Renal cortical epithelial cell (primary cell): ENCODE results near the gene TBCD. TPM values are rescaled to one million over a fixed set of nuclear protein-coding genes. Genes with fewer than 3 reads are reported as not detected.

Experiments
- DNase-seq: peaks from one replicate; pipeline ENCODE4 v3.0.0-alpha.2; 2011; ENCODE audit warnings: low read depth
- total RNA-seq: library from RNA; depleted of rRNA; stranded (reverse); fragments of >200 nt; gene quantifications from 2 replicates; pipeline ENCODE4 v1.2.3, GENCODE V29; 2014

The TBCD gene
- total RNA-seq, 1 donor from 2014 or later: 38.5 TPM

DNA sequence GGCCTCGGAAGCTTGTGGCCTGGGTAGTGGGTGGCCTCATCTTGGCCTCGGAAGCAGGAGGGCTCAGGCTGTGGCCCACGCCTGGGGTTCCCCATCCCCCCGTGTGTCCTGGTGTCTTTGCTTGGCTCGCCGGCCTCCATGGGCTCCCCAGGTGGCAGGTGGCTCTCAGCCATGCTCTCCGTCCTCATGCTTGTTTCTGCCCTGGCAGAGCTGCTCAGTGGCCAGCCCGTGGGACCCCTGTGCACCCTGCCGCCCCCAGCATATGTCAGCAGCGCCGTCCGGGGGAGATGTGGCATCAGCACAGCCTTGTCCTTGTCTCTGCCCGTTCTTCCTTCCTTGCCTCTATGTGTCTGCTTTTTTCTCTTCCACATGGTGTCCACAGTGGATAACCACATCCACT lies 38.5 kb downstream of the TBCD start:
- no peak for DNase-seq

DNA sequence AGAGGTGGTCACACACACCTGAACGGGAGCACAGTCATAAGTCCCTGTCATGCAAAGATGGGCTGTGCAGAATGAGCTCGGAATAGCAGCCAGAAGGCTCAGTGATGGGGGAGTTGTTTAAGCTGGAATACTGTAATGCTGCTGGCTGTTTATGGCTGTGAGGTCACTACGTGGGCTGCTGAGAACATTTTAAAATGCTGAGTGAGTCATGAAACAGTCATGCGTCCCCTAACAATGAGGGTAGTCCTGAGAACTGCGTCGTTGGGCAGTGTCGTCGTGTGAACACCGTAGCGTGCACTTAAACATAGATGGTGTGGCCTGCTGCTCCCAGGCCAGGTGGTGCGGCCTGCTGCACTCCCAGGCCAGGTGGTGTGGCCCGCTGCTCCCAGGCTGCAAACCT lies 39.7 kb downstream of the TBCD start:
- peak; percentile 97 for DNase-seq

GRCh38 chr17:82793974-82794630 lies 42.2 kb downstream of the TBCD start:
- DNase-seq: no peak

DNA sequence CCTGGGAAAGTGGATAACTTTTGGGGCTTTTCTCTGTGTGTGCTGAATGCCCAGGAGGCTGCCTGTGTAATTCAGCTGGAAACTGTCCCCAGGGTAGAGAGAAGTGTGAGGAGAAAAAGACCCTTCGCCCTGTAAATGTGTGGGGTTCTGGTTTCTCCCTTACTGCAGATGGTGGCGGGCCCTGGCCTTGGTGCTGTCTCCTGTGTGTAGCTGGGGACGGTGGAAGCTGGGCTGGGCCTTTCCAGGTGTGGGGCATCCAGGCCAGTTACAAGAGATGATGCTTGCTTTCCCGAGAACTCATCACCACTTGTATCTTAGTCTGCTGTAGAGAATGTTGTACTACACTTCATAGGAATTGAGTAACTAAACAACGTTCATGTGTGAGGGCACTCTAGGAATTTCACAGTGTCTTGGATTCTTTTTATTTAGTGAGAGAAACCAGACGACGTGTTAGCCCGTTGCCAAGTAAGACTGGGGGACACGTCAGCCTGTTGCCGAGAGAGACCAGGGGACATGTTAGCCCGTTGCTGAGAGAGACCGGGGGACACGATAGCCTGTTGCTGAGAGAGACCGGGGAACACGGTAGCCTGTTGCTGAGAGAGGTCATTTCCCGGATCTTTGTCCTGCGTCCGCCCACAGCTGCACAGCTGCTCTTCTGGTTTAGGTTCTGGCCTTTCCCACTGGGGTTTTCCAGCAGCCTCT lies 43.1 kb downstream of the TBCD start:
- DNase-seq: no peak

DNA sequence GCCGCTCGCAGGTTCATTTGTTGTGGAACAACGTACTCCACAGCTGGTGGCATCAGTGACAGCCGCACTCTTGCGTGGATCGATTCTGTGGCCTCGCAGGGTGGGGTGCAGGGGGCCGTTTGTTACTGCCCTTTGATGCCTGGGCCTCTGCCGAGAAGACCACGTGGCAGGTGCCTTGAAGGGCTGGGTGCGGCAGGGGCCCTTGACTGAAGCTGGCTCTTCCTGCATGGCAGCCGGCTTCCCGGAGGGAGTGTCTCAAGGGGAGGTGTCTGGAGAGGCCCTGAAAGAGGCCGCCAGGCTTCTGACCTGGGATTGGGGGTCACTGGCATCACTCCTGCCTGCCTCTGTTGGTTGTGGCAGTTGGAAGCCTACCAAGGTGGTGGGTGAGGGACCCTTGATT lies 43.8 kb downstream of the TBCD start:
- DNase-seq: no peak

GRCh38 chr17:82797061-82797460 lies 45.2 kb downstream of the TBCD start:
- no peak for DNase-seq

- no peak for DNase-seq
Measured at GRCh38 chr17:82798752-82799151, 46.9 kb downstream of the TBCD start.

DNA sequence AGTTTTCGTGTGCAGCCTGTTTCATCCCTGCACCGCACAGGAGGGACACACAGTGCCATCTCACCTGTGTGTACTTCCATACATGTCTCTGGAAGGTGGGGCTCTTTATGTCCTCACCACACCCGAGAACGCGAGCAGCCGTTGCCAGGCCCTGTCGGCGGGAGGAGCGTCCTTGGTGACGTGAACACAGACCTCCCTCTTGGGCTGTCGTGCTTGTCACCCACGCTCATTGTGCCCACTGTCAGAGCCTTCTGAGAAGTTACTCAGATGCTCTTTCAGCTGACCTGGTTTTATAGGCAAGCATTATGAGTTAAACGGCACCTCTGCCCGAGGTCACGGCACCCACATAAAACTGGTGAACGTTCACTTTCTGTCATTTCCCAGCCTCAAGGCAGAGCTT lies 47.7 kb downstream of the TBCD start:
- no peak for DNase-seq

DNA sequence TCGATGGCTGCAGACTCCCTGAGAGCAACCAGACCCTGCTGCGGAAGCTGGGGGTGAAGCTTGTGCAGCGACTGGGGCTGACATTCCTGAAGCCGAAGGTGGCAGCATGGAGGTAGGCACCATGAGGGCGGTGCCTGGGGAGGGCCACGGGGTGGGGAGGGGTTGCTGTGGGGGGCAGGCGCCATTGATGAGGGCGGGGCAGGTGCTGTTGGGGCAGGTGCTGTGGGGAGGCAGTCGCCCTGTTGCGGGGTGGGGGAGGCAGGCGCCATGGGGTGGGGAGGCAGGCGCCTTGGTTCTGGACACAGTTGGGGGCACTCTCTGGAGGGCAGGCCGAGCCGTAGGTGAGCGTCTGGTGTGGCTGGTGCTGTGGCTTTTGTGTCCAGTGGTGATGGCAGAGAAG lies 49.0 kb downstream of the TBCD start:
- no peak for DNase-seq

DNA sequence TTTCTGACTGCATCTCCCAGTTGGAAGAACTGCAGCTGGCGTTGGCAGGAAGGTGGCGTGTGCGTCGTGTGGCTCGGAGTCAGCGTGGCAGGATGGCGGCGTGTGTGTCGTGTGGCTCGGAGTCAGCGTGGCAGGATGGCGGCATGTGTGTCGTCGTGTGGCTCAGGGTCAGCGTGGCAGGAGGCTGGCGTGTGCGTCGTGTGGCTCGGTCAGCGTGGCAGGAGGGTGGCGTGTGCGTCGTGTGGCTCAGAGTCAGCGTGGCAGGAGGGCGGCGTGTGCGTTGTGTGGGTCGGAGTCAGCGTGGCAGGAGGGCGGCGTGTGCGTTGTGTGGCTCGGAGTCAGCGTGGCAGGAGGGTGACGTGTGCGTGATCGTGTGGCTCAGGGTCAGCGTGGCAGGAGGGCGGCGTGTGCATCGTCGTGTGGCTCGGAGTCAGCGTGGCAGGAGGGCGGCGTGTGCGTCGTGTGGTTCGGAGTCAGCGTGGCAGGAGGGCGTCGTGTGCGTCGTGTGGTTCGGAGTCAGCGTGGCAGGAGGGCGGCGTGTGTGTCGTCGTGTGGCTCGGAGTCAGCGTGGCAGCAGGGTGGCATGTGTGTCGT lies 49.6 kb downstream of the TBCD start:
- no peak for DNase-seq

DNA sequence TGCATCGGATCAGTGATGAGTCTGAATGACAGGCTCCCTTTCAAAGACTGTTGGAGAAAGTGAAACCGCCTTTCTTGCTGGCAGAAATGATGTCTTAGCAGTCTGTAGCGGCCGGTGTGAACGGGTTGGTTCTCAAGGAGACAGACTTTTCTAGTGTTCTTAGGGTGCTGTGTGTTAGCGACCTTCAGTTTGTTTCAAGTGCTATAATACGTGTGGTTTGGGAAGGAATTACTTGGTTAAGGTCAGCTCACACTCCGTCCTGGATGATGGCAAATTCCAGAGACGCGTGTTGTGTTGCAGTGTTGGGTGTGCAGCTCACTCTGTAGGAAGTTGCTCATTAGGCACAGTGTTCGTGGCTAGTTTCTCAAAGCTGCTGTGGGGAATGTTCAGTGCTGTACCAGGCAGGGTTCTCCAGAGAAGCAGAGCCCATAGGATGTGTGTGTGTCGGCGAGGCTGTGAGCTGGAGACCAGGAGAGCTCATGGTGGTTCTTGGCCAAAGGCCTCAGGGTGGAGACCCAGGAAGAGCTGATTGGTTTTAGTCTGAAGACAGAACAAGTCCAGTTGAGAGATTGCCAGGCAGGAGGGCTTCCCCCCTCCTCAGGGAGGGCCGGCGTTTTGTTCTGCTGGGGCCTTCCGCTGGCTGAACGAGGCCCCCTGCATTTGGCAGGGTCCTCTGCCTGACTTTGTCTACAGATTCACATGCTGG lies 50.4 kb downstream of the TBCD start:
- DNase-seq: no peak

DNA sequence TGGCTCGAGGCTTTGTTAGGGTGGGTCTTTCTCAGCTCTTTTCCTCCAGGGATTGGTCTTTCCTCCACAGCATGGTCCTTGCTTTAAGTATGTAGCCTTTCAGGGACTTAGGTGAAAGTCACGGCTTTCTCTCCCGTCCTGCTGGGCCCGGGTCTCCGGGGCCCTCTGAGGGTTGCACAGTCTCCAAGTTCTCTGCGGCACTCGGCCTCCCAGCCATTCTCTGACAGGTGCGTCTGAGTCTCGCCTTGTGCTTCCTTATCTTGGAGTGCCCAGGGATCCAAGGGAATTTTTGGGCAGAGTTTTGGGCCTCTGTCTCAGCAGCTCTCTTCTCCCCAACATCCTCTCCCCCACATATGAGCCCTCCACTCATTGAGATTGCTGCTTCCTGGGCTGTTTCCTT lies 51.3 kb downstream of the TBCD start:
- DNase-seq: no peak

DNA sequence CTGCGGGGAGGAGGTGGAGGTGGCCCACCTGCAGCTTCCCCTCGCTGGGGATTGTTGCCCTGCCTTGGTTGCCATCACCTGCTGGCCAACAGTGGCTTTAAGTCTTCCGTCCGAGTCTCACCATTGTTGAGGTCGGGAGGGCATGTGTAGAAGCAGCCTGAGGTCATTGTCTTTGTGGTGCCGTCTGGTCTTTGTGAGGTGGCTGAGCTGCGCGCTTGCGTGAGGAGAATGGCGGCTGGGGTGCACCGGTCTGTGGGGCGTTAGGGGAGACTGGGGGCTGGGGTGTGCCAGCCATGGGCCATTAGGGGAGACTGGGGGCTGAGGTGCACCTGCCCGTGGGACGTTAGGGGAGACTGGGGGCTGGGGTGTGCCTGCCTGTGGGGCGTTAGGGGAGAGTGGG lies 51.7 kb downstream of the TBCD start:
- no peak for DNase-seq

GRCh38 chr17:82804442-82805191 lies 52.8 kb downstream of the TBCD start:
- no peak for DNase-seq

DNA sequence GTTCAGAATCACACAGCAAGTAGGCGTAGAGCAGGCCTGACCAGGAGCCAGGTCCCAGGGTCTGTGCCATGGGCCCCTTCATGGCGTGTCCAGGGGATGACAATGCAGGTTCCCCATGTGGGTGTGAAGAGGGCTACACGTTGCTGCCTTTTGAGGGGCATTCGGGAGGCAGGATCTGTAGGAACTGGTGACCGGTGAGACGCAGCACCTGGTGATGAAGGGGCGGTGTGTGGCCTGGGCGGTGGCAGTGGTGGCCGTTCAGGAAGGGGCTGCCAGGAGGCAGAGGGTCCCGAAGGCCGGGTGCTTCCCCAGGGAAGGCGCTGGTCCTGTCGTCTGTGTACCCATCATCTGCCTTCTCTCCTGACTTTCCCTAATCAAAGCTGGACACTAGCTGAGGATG lies 53.4 kb downstream of the TBCD start:
- DNase-seq: no peak

DNA sequence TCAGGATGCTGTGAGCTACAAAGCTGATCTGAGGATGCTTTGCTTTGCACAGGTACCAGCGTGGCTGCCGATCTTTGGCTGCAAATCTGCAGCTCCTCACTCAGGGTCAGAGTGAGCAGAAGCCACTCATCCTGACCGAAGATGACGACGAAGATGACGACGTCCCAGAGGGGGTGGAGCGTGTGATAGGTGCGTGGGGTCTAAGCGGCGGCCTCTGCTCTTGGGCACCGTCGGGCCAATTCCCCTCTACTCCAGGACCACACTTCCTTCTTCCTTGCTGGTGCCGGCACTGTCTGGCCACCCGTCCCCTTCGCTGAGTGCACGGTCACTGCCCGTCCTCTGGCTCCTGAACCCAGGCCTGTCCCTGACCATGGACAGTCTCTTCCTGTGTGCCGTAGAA lies 54.0 kb downstream of the TBCD start:
- DNase-seq: no peak

DNA sequence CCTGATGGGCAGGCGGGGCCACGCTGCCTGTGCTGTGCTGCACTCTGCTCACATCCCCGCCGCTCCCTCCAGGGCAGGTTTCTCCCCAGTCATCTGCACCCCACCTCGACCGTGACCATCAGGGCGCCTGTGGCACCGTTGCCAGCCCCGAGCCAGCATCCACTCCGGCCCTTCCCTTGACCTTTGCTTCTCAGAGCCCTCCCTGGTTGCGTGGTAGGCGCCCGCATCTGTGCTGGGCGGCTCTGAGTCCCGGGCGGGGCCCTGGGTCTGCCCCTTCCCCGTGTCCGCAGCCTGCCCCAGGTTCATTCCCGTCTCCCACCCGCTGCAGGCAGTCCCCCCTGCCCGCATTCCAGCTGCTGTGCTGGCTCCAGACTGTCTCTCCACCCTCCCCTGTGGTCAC lies 54.8 kb downstream of the TBCD start:
- DNase-seq: no peak

DNA sequence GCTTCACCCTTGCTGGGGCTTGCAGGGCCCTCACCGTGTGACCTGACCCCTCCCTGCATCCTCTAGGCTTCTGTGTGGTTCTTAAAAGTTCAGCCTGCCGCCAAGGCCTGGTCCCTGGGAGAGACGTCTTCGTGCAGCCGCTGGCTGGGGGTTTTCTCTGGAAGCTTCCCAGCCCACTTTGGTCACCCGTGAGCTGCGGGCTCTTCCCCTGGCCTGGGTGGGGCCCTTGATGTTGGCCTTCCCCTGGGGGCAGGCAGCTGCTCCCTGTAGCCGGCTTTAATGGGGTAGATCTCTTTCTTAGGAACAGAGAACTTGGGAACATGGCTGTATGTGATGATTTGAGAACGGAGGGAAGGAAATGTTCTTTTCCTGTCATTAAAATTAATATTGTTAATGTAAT lies 55.2 kb downstream of the TBCD start:
- no peak for DNase-seq

GRCh38 chr17:82807562-82807961 lies 55.7 kb downstream of the TBCD start:
- DNase-seq: no peak

- no peak for DNase-seq
Measured at GRCh38 chr17:82808006-82808405, 56.1 kb downstream of the TBCD start.

GRCh38 chr17:82808921-82809905 lies 57.3 kb downstream of the TBCD start:
- DNase-seq: no peak
